Measurements from ENCODE around the gene ANXA7.

GRCh38 chr10:73357166-73357565 is 56.7 kb downstream of the ANXA7 start:
- no peak for TF ChIP-seq CTCF (IDR thresholded peaks at IDR 0.05)
- no peak for TF ChIP-seq POLR2A (IDR thresholded peaks at IDR 0.05)
